GM23338 (cell line): ENCODE data around the gene KDM5C.

Experiments
- CREB1 ChIP-seq: fragments of 250-450 bp; sonication (Bioruptor Pico); IDR thresholded peaks from 2 replicates; pipeline ENCODE4 v1.5.0; 2020; ENCODE audit warnings: low read depth, mild to moderate bottlenecking, moderate library complexity
- EZH2 ChIP-seq: fragments of 200-600 bp; sonication (generic); IDR thresholded peaks from one replicate; pipeline ENCODE4 v1.8.0; 2017; ENCODE audit warnings: antibody characterized with exemption, mild to moderate bottlenecking, low read depth; ENCODE audit not compliant: unreplicated experiment
- EZH2phosphoT487 ChIP-seq: fragments of 200-600 bp; sonication (generic); IDR thresholded peaks from one replicate; pipeline ENCODE4 v1.8.1; 2018; ENCODE audit warnings: antibody characterized with exemption; ENCODE audit not compliant: unreplicated experiment
- JUNB ChIP-seq: IDR thresholded peaks from one replicate; pipeline ENCODE4 v1.6.1; 2016; ENCODE audit warnings: antibody characterized with exemption; ENCODE audit not compliant: unreplicated experiment
- NANOG ChIP-seq: IDR thresholded peaks from 2 replicates; pipeline ENCODE4 v1.6.1; 2016; ENCODE audit warnings: antibody characterized with exemption, borderline replicate concordance
- POLR2AphosphoS5 ChIP-seq: IDR thresholded peaks from 2 replicates; pipeline ENCODE4 v1.6.1; 2016; ENCODE audit warnings: antibody characterized with exemption, low read depth
- STAT1 ChIP-seq: IDR thresholded peaks from one replicate; pipeline ENCODE4 v1.6.1; 2016; ENCODE audit warnings: antibody characterized with exemption; ENCODE audit not compliant: unreplicated experiment
- ZNF114 ChIP-seq: fragments of 250-450 bp; sonication (Bioruptor Pico); IDR thresholded peaks from 2 replicates; pipeline ENCODE4 v1.5.0; 2020; ENCODE audit warnings: mild to moderate bottlenecking, moderate library complexity
- ZNF331 ChIP-seq: fragments of 250-450 bp; sonication (Bioruptor Pico); IDR thresholded peaks from 2 replicates; pipeline ENCODE4 v1.5.0; 2020; ENCODE audit warnings: low read depth, mild to moderate bottlenecking, moderate library complexity
- TF ChIP-seq, protein P1 (sequence below), 2 experiments: fragments of 200-600 bp in 1 of 2; sonication (generic) in 1 of 2; conservative IDR thresholded peaks; 2 replicates each; pipeline versions ENCODE4 v1.5.1 to v1.6.1; 2016 to 2017; ENCODE audit warnings: antibody characterized with exemption in 2 of 2, low read depth in 2 of 2, mild to moderate bottlenecking in 2 of 2, moderate library complexity in 1 of 2
- TF ChIP-seq, protein P2 (sequence below): IDR thresholded peaks from one replicate; pipeline ENCODE4 v1.6.1; 2018; ENCODE audit warnings: antibody characterized with exemption; ENCODE audit not compliant: unreplicated experiment
- TF ChIP-seq, protein P3 (sequence below): IDR thresholded peaks from 2 replicates; pipeline ENCODE4 v1.6.1; 2016; ENCODE audit warnings: antibody characterized with exemption

DNA sequence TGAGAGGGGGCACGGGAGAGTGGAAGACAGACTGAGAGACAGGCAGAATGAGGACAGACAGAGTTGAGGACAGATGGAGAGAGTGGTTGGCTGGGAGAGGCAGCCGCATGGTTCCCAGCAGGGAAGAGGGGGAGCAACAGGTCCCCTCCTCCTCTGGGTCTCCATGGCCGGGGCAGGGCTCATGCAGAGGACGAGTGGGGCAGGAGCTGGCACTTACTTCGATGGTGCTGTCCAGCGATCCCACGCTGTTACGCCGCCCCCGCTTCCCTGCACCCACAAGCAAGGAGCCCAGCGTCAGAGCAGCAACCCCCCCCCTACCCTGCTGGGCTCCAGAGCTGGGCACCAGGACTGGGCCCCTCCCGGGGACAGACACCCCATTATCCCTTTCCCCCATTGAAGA, 10.6 kb upstream of the KDM5C start:
- TF ChIP-seq CREB1 (no peak), JUNB (no peak), EZH2phosphoT487 (no peak), ZNF114 (CRISPR knock-in tag) (no peak), EZH2 (no peak), STAT1 (no peak), POLR2AphosphoS5 (no peak), NANOG (no peak), ZNF331 (no peak)
- TF ChIP-seq, protein P1, sequence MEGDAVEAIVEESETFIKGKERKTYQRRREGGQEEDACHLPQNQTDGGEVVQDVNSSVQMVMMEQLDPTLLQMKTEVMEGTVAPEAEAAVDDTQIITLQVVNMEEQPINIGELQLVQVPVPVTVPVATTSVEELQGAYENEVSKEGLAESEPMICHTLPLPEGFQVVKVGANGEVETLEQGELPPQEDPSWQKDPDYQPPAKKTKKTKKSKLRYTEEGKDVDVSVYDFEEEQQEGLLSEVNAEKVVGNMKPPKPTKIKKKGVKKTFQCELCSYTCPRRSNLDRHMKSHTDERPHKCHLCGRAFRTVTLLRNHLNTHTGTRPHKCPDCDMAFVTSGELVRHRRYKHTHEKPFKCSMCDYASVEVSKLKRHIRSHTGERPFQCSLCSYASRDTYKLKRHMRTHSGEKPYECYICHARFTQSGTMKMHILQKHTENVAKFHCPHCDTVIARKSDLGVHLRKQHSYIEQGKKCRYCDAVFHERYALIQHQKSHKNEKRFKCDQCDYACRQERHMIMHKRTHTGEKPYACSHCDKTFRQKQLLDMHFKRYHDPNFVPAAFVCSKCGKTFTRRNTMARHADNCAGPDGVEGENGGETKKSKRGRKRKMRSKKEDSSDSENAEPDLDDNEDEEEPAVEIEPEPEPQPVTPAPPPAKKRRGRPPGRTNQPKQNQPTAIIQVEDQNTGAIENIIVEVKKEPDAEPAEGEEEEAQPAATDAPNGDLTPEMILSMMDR (conservative IDR thresholded peaks at IDR 0.05; ENCODE audit: low read depth in 2 of 2), result no peak
- TF ChIP-seq, protein P2, sequence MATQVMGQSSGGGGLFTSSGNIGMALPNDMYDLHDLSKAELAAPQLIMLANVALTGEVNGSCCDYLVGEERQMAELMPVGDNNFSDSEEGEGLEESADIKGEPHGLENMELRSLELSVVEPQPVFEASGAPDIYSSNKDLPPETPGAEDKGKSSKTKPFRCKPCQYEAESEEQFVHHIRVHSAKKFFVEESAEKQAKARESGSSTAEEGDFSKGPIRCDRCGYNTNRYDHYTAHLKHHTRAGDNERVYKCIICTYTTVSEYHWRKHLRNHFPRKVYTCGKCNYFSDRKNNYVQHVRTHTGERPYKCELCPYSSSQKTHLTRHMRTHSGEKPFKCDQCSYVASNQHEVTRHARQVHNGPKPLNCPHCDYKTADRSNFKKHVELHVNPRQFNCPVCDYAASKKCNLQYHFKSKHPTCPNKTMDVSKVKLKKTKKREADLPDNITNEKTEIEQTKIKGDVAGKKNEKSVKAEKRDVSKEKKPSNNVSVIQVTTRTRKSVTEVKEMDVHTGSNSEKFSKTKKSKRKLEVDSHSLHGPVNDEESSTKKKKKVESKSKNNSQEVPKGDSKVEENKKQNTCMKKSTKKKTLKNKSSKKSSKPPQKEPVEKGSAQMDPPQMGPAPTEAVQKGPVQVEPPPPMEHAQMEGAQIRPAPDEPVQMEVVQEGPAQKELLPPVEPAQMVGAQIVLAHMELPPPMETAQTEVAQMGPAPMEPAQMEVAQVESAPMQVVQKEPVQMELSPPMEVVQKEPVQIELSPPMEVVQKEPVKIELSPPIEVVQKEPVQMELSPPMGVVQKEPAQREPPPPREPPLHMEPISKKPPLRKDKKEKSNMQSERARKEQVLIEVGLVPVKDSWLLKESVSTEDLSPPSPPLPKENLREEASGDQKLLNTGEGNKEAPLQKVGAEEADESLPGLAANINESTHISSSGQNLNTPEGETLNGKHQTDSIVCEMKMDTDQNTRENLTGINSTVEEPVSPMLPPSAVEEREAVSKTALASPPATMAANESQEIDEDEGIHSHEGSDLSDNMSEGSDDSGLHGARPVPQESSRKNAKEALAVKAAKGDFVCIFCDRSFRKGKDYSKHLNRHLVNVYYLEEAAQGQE, result no peak
- TF ChIP-seq, protein P3, sequence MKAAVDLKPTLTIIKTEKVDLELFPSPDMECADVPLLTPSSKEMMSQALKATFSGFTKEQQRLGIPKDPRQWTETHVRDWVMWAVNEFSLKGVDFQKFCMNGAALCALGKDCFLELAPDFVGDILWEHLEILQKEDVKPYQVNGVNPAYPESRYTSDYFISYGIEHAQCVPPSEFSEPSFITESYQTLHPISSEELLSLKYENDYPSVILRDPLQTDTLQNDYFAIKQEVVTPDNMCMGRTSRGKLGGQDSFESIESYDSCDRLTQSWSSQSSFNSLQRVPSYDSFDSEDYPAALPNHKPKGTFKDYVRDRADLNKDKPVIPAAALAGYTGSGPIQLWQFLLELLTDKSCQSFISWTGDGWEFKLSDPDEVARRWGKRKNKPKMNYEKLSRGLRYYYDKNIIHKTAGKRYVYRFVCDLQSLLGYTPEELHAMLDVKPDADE, result no peak
